GM12891 (cell line): Measurements from ENCODE around the gene BCL2L12.

Source experiments
- POLR2A ChIP-seq: IDR thresholded peaks from 2 replicates; pipeline ENCODE4 v1.6.1; 2011; ENCODE audit warnings: low read depth, low read length, control low read depth
- POLR2AphosphoS5 ChIP-seq: IDR thresholded peaks from 2 replicates; pipeline ENCODE4 v1.6.1; 2011; ENCODE audit warnings: low read depth, low read length, control low read depth
- POU2F2 ChIP-seq: IDR thresholded peaks from 2 replicates; pipeline ENCODE4 v1.6.1; 2011; ENCODE audit warnings: low read depth, mild to moderate bottlenecking, control low read depth, low read length, moderate library complexity
- SPI1 ChIP-seq: IDR thresholded peaks from 2 replicates; pipeline ENCODE4 v1.6.1; 2011; ENCODE audit warnings: low read depth, low read length, control low read depth
- TAF1 ChIP-seq: IDR thresholded peaks from 2 replicates; pipeline ENCODE4 v1.6.1; 2011; ENCODE audit warnings: low read depth, low read length, control low read depth

GRCh38 chr19:49680421-49681351 is 15.0 kb downstream of the BCL2L12 start:
- TF ChIP-seq POLR2A (no peak), POLR2AphosphoS5 (no peak), SPI1 (no peak), TAF1 (no peak), POU2F2 (no peak)
